Renal cortex interstitium (tissue), 11 donors: ENCODE results near the gene E2F3. TPM values are rescaled to one million over a fixed set of nuclear protein-coding genes. Genes with fewer than 3 reads are reported as not detected.
"Not testable (repeated sequence)": the region's sequence is repeated elsewhere in the genome, so short reads cannot be mapped to it uniquely, and the experiment has no call there.

Experiments
- DNase-seq, 11 donors: peaks; one replicate each; pipeline ENCODE4 v3.0.0-alpha.2; 2013; ENCODE audit warnings: low read depth in 9 of 11, low spot score in 4 of 11; ENCODE audit errors: extremely low read depth in 1 of 11
- polyA plus RNA-seq, 3 donors: library from polyadenylated mRNA; unstranded; fragments of 120-200 nt; gene quantifications; one replicate each; pipeline ENCODE4 v1.2.1, GENCODE V29; 2013; ENCODE audit not compliant: insufficient read length in 3 of 3

The E2F3 gene
- polyA plus RNA-seq, 3 donors = 19.3 to 22.2 (median 19.3) TPM

GRCh38 chr6:20483887-20484497 lies 82.3 kb downstream of the E2F3 start:
- no peak for DNase-seq

- no peak for DNase-seq
These were observed 85.0 kb downstream of the E2F3 start for GRCh38 chr6:20486641-20487040.

- DNase-seq = no peak
These were observed 86.1 kb downstream of the E2F3 start for GRCh38 chr6:20487669-20488375.

- DNase-seq = no peak
These were observed 88.9 kb downstream of the E2F3 start for GRCh38 chr6:20490591-20490990.

- DNase-seq = no peak
These were observed 90.4 kb downstream of the E2F3 start for GRCh38 chr6:20492099-20492498.

GRCh38 chr6:20497216-20498040 lies 95.7 kb downstream of the E2F3 start:
- no peak for DNase-seq

GRCh38 chr6:20498041-20498385 lies 96.3 kb downstream of the E2F3 start:
- no peak for DNase-seq

- DNase-seq = peak in 8 of 11 donors; percentile 40 to 72 (median 56)
These were observed 107.5 kb downstream of the E2F3 start for GRCh38 chr6:20509212-20509611.

GRCh38 chr6:20511852-20512251 lies 110.2 kb downstream of the E2F3 start:
- DNase-seq = no peak

GRCh38 chr6:20525208-20525607 lies 123.5 kb downstream of the E2F3 start:
- DNase-seq = not testable (repeated sequence)

- DNase-seq = peak in 1 of 11 donors; percentile 43
These were observed 127.4 kb downstream of the E2F3 start for GRCh38 chr6:20529086-20529448.

GRCh38 chr6:20532881-20533280 lies 131.2 kb downstream of the E2F3 start:
- DNase-seq = no peak

GRCh38 chr6:20533746-20534294 lies 132.1 kb downstream of the E2F3 start:
- DNase-seq = no peak

GRCh38 chr6:20534295-20535262 lies 132.9 kb downstream of the E2F3 start, which contains the start of gene CDKAL1:
Gene CDKAL1, plus strand, starts transcription at chr6:20534457. Its CDS starts 11,894 bp downstream, at chr6:20546351.
- DNase-seq = peak; percentile 81 to 95 (median 90)

GRCh38 chr6:20538131-20538662 lies 136.5 kb downstream of the E2F3 start:
- no peak for DNase-seq

GRCh38 chr6:20538907-20539306 lies 137.2 kb downstream of the E2F3 start:
- DNase-seq = no peak

- no peak for DNase-seq
These were observed 137.7 kb downstream of the E2F3 start for GRCh38 chr6:20539387-20539786.

- no peak for DNase-seq
These were observed 139.0 kb downstream of the E2F3 start for GRCh38 chr6:20540683-20541082.
